HuH-7.5 (cell line): ENCODE data around the gene CDT1.

Experiments
- DNase-seq: peaks from one replicate; pipeline ENCODE4 v3.0.0; 2011; ENCODE audit warnings: low spot score

Gene CDT1

DNA sequence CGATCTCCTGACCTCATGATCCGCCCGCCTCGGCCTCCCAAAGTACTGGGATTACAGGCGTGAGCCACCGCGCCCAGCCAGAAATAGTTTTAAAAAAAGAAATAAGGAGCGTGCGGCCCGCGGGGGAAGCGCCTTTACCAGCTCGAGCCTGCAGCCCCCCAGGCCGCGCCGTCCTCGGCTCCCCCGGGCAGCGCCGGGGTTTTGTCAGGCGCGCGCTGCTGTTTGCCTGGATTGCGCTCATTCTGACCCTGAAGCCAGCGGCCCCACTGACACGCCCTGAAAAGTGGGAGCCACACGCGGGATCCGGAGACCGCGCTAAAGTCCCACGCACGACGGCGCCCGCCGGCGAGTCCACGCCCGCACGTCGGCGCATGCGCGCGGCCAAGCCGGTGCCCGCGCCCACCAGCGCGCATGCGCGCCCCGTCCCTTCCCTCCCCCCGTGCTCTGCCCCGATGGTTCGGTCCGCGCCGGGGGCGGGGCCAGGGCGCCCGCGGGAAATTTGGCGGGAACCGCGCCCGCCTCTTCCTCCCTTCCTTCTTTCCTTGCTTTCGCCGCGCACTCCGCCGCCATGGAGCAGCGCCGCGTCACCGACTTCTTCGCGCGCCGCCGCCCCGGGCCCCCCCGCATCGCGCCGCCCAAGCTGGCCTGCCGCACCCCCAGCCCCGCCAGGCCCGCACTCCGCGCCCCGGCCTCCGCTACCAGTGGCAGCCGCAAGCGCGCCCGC, at the start of gene CDT1:
Gene CDT1, plus strand, starts transcription at position 526 of the 724 bp plus-strand sequence. Its CDS starts 43 bp downstream, at position 569.
- peak; percentile 100 for DNase-seq

DNA sequence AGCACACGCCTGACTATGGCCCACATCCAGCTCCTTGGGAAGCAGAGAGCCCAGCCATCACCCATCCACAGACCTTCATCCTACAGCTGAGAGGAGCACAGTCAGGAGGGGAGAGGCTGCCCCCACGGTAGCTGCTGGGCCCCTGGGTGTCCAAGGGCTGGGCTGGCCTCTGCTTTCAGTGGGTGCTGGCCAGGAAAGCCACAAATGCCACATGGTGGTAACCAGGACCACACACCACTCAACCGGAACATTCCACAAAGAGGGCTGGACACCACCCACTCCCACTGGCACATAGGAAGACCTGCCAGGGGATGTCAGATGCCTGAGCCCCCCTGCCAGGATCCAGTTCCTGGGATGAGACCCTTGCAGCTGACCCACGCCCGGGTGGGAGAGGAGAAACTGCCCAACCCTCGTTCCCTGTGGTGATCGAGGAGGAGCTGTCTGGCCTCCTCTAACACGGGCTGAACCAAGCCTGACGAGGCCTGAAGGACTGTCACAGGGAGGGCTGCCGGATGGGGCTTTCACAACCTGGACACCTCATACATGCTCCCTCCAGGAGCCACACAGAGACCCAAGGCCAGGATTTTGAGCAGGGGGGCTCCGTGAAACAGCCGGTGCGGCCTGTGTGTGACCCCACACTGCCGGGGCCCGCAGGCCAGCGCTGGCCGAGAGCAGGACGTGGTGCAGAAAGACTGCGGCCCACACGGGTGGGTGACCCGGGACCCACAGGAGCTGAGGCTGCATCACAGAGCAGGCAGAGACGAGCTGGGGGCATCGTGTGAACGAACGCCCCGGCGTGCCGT, 49.3 kb upstream of the CDT1 start:
- no peak for DNase-seq

- no peak for DNase-seq
These were observed 48.5 kb upstream of the CDT1 start for GRCh38 chr16:88754912-88755744.

DNA sequence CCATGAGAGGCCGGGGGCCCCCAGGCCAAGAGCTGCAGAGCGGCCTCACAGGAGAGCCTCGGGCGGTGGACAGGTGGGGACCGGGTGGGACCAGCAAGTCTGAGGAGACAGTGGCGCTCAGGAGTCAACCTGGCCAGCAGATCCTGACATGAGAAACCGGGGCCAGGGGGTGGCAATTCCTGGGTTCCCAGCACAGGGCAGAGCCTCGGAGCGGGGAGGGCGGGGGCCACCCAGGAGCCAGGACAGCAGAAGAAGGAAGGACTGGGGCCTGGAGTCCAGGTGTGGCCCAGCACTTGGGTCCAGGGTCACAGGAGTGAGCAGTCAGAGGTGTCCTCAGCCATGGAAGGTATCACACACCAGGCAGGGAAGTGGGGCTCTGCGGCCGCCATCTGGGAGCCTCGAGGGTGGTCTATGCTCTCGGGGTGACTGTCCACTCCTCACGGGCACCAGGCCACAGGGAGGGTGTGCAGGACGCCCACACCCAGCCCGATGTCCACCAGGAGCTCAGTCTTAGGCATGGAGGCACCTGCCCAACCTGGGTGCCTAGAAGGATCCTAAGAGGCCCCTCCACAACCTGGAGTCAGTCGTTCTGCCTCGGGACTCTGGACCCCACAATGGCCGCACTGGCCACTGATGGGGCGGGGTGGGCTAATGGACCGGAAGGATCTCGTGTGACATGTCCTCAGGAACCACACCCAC, 47.7 kb upstream of the CDT1 start:
- DNase-seq, result no peak

DNA sequence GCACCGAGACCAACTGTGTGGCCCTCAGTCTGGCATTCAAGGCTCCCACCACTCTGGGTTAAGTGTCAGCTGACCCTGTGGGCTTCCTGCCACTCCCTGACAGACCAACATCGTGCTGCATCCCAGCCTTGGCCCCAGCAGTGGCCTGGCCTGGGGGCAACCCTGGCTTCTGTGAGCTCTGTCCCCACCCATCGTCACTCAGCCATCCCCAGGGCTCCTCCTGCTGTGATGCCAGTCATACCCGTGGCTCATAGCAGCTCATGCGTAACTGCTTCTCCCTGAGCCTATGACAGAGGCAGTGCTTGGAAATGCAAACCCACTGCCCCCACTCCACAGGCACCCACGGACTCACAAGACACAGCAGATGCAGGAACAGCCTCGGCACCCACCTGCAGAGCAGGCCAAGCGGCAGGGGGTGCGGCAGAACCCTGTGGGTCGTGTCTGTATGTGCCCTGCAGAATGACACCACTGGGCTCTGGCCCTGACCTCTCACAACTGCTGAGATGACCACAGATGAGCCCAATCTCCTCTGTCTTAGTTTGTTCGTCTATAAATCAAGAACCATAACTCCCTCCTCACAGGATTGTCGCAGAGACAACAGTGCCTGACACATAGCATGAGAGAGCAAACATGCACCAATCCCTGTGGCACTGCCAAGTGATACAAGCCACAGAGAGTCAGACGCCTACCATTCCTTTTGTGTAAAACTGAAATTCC, 45.2 kb upstream of the CDT1 start:
- DNase-seq, result no peak

GRCh38 chr16:88758944-88759244, 44.7 kb upstream of the CDT1 start:
- no peak for DNase-seq

DNA sequence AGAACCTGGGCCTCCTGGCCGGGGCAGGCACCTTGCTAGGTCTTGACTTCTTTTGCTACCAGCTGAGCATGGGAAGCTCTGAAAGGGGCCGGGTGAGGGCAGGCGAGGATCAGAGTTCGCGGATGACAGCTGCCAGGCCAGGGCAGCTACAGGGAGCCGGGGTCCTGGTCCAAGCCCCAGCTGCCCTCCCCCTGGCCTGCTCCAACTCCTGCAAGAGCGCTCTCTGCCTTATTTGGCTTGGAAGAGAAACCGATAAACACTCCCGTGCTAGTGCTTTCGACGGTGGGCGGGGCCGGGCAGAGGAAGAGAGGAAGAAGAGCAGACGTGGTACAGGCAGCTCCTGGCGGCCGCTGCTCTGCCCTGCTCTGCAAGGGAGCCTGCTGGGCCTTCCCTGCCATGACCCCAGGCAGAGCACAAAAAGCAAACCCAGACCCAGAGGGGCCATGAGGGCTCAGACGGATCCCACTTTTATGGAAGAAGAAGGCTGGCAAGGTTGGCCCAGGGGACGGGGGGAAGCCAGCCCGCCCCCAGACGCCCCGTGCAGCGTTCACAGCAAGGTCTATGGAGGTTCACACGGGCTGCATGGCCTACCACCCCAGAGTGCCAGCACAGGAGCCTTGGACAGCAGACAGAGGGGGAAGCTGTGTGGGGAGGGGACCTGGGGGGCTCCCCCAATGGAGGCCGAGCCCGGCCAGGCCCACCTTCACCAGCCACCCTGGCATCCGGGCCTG, 44.2 kb upstream of the CDT1 start:
- DNase-seq, result no peak

GRCh38 chr16:88759976-88760350, 43.6 kb upstream of the CDT1 start:
- no peak for DNase-seq

- no peak for DNase-seq
These were observed 43.0 kb upstream of the CDT1 start for GRCh38 chr16:88760424-88761142.

DNA sequence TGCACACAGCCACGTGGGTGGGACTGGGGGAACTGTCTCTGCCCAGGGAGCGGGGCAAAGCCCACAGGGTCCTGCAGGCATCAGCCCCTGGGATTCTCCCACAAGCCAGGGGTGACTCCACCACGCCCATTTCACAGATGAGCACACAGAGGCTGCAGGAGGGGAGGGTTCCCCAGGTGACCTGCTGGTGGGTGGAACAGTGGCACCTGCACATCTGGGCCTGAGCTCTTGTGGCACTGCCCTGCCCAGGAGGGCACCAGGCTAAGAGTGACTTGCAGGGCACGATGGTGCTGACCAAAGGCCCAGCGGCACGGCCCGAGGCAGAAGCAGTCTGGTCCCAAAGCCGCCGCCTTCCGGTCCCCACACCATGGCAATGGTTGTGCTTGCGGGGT, 42.5 kb upstream of the CDT1 start:
- DNase-seq, result no peak

GRCh38 chr16:88761830-88762229, 41.8 kb upstream of the CDT1 start:
- no peak for DNase-seq

- no peak for DNase-seq
These were observed 41.2 kb upstream of the CDT1 start for GRCh38 chr16:88762258-88762870.

- no peak for DNase-seq
These were observed 40.6 kb upstream of the CDT1 start for GRCh38 chr16:88762941-88763340.

DNA sequence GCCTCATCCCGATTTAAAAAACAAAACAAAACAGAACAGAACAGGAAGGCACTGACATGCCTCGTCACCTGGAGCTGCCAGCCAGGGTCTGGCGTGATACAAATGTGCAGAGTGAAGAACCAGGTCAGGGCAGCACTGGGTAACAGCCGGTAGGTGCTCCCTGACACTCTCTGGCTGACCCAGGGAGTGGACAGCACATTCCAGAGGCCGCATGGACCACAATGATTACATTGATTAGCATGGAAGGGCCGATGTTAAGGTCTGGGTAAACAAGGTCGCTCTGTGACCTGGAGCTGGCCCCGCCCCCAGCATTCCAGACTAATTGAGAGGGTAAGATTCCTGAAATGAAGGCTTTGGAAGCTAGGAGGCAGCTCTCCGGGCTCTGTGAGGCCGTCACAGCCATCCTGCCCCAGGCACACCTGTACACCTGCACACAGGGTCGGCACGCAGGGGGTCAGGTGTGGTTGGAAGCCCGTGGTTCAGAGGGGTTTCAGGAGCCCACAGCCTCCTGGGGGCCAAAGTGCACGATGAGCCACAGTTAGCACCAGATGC, 40.0 kb upstream of the CDT1 start:
- DNase-seq, result peak; percentile 99

GRCh38 chr16:88764080-88764479, 39.5 kb upstream of the CDT1 start:
- DNase-seq, result no peak

DNA sequence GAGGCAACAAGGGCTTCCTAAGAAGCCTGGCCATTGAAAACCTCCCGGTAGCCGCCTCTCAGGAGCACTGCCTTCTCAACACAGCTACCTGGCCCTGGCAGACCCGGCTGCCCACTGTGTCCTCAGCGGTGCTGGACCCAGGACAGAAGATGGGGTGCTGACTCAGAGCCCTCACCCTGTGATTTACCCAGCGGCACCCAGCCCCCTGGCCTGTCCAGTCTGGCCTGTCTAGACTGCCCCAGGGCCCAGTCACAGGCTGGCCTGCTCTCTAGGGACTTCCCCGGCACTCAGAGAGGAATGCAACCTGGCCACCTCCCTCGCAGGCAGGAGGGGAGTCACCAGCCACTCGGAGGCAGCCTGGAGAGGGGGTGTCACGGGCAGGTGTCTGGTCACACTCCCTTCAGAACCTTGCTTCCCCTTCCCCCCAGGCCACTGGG, 38.7 kb upstream of the CDT1 start:
- DNase-seq, result peak; percentile 96

GRCh38 chr16:88766975-88767374, 36.6 kb upstream of the CDT1 start:
- DNase-seq, result no peak

GRCh38 chr16:88767546-88768070, 36.0 kb upstream of the CDT1 start:
- DNase-seq, result no peak
